Common myeloid progenitor, CD34-positive (primary cell): ENCODE measurements around the gene DENND1A.

ENCODE experiments used
- CTCF ChIA-PET: fragments of 350-600 bp; sonication (Branson Sonifier 250); formaldehyde crosslinking; loops from one replicate; lab custom pipeline; 2021; ENCODE audit warnings: antibody characterized with exemption; lab: Charles Lee
- POLR2A ChIA-PET: fragments of 350-600 bp; sonication (Branson Sonifier 250); formaldehyde crosslinking; loops from one replicate; lab custom pipeline; 2021; ENCODE audit warnings: antibody characterized with exemption; lab: Charles Lee
- DNase-seq, 3 donors: peaks; one replicate each; pipeline versions ENCODE4 v3.0.0 to v3.0.0-alpha.2; 2013
- H3K27ac ChIP-seq, 2 experiments: 1 replicate in 1 of 2; 2 replicates in 1 of 2; pipeline ENCODE4 v1.7.0; 2013; ENCODE audit warnings: inconsistent platforms in 2 of 2, low read length in 2 of 2, mild to moderate bottlenecking in 2 of 2, low read depth in 1 of 2, moderate library complexity in 1 of 2; ENCODE audit not compliant: severe bottlenecking in 2 of 2, insufficient read depth in 1 of 2, poor library complexity in 1 of 2
- H3K27me3 ChIP-seq, 5 experiments: replicated peaks in 2 of 5; 1 replicate in 3 of 5; 2 replicates in 2 of 5; pipeline versions ENCODE4 v1.6.1 to v1.7.0; 2013; ENCODE audit warnings: low read length in 4 of 5, mild to moderate bottlenecking in 2 of 5, moderate library complexity in 2 of 5, inconsistent platforms in 1 of 5; ENCODE audit not compliant: insufficient read depth in 5 of 5, control insufficient read depth in 4 of 5
- H3K36me3 ChIP-seq, 4 experiments: 1 replicate in 2 of 4; 2 replicates in 2 of 4; pipeline versions ENCODE4 v1.6.1 to v1.7.0; 2013; ENCODE audit warnings: low read length in 3 of 4, control low read depth in 1 of 4, mild to moderate bottlenecking in 1 of 4; ENCODE audit not compliant: control insufficient read depth in 4 of 4, insufficient read depth in 4 of 4
- H3K4me1 ChIP-seq, 4 experiments: 1 replicate in 3 of 4; 2 replicates in 1 of 4; pipeline versions ENCODE4 v1.6.1 to v1.7.1; 2013; ENCODE audit warnings: low read length in 3 of 4, mild to moderate bottlenecking in 3 of 4, control low read depth in 1 of 4, inconsistent platforms in 1 of 4, moderate library complexity in 1 of 4; ENCODE audit not compliant: control insufficient read depth in 4 of 4, insufficient read depth in 4 of 4; ENCODE audit errors: control extremely low read depth in 1 of 4
- H3K4me3 ChIP-seq, 7 experiments: 1 replicate in 4 of 7; 2 replicates in 3 of 7; pipeline versions ENCODE4 v1.5.1 to v1.7.0; 2013; ENCODE audit warnings: mild to moderate bottlenecking in 7 of 7, low read length in 6 of 7, moderate library complexity in 6 of 7, inconsistent platforms in 2 of 7, low read depth in 2 of 7, control low read depth in 1 of 7; ENCODE audit not compliant: insufficient read depth in 4 of 7, control insufficient read depth in 1 of 7; ENCODE audit errors: extremely low read depth in 1 of 7
- H3K9me3 ChIP-seq, 5 experiments: 1 replicate in 4 of 5; 2 replicates in 1 of 5; pipeline versions ENCODE4 v1.6.1 to v1.7.1; 2013; ENCODE audit warnings: low read length in 4 of 5, mild to moderate bottlenecking in 2 of 5, inconsistent platforms in 1 of 5, low read depth in 1 of 5, moderate library complexity in 1 of 5; ENCODE audit not compliant: control insufficient read depth in 4 of 5, insufficient read depth in 2 of 5; ENCODE audit errors: control extremely low read depth in 1 of 5
- WGBS: methylation state at CpG from one replicate; pipeline ENCODE4 v1.1.5; 2013; ENCODE audit not compliant: insufficient coverage; 5-methylcytosine and 5-hydroxymethylcytosine counted together

The DENND1A gene

DNA sequence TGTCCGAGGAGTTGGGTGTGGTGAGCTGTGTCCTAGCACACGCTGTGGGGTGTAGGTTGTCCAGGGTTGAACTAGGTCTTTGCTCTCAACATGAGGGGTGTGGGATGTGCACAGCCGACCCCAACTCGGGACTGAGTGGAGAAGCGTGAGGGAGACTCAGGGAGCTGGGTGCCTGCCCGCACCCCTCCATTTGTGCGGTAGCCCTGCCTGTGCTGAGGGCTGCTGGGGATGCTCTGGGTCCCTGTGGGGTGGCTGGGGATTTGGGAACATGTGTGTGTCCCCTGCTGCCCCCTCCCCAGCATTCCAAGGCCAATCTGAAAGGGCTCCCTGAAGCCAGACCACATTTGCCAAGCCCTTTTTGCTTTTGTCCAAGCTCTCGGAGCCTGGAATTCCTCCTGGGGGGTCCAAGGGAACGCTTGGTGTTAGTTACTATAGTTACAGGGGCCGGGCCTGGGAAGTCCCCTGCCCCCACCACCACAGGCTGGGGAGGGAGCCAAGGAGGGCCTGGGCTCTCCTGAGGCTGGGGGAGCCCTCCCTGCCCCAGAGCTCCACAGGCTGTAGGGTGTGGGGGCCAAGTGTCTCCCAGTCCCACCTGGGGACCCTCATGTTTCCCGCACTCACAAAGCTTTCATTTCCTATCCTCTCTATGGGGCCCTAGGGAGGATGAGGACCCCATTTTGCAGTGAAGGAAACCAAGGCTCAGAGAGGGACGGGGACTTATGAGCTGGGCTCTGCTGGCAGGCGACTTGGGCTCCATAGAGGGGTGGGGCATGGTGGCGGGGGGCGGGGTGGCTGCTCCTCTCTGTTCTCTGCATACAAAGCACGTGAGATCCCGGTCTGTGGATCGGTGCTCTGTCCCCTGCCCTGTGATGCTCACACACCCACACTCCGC is 572.8 kb downstream of the DENND1A start:
- ChIA-PET POLR2A (no interaction called here), CTCF (interaction anchor here (1.0 to 10.5 kb wide), 4 partner anchors 9 to 30 kb away, joined by 3 to 225 read pairs (median 4); no protein-coding TSS in a partner anchor)
- Histone ChIP-seq H3K27ac (no peak overlapping the region), H3K9me3 (no peaks in the 10 kb centered on the region), H3K27me3 (no peaks in the 10 kb centered on the region), H3K4me3 (no peak overlapping the region), H3K36me3 (no peaks in the 10 kb centered on the region), H3K4me1 (peaks cover 0 to 33% (median 18%) of the 10 kb centered on the region in 4 experiments)
- WGBS = 96% methylated on average over 14 of the region's 19 CpGs
- DNase-seq = no peak

DNA sequence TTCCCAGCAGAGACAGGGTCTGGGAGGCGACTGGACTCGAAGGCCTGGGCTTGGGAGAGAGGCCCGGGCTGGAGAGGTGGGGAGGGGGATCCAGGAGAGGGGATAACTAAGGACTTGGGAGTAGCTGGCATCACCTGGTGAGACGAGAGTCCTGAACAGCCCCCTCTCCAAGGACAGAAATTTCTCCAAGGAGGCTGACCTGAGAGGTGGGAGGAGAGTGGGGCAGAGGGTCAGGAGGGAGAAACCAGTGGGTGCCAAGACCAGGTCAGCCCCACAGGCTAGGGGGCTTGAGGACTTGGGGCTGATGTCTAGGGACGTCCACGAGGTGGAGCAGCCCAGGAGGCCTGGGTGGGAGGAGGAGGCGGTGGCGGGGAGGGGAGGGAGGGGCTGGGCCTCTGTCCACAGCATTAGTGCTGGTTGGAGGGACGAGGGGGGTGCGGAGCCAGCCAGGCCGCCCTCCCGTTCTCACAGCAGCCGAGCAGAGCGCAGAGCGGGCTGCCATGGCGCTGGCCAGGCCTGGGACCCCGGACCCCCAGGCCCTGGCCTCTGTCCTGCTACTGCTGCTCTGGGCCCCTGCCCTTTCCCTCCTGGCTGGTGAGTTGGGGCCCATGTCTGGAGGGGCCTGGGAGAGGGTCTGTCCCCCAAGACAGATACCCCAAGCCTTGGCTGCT is 574.0 kb downstream of the DENND1A start, which contains the start of gene CRB2:
TSS of gene CRB2 (plus strand) at position 437 of the 671 bp plus-strand sequence. CDS start at position 501, 64 bp downstream.
- H3K4me1 ChIP-seq = peaks cover 0 to 33% (median 18%) of the 10 kb centered on the region in 4 experiments
- H3K4me3 ChIP-seq = no peak within 1 kb of the TSS
- H3K9me3 ChIP-seq = no peaks in the 10 kb centered on the region
- DNase-seq = no peak
- WGBS = 95% methylated on average over 13 of the region's 17 CpGs
- no peaks in the 10 kb centered on the region for H3K36me3 ChIP-seq
- H3K27me3 ChIP-seq = no peaks in the 10 kb centered on the region
- H3K27ac ChIP-seq = no peak within 1 kb of the TSS
- CTCF ChIA-PET = interaction anchor here (0.8 to 10.5 kb wide), 12 partner anchors 10 to 273 kb away, joined by 3 to 225 read pairs (median 5); no protein-coding TSS in a partner anchor
- POLR2A ChIA-PET = no interaction called here

DNA sequence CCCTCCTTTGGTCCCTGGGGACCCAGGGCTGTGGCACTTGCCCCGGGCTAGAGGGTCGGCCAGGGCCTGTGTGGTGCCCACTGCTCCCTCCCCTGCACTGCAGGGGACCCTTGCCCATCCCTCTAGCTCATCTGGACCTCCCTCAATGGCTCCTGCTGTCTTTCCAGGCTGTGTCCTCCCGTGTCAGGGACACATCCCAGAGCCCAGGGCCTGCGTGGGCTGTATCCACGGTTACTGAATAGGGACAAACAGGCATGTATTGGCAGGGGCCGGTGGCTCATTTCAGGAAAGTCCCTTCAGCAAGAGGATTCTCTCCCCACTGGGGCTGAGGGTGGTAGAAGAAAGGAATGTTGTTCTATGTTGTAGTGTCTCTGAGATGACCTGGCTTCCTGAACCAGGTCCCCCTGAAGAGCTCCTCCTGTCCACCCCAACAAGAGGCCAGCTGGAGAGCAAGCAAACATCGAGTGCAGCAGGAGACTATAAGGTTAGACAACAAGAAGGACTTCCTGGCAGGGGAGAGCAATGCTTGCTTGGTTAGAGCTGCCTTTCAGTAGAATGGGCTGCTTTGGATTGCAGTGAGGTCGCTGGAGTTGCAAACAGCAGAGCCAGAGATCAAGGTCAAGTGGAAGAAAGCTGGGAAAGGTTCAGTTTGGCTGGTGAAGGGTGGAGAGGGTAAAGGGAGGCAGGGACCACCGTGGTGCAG is 575.0 kb downstream of the DENND1A start:
- Histone ChIP-seq H3K36me3 (no peaks in the 10 kb centered on the region), H3K4me1 (peaks cover 0 to 28% (median 12%) of the 10 kb centered on the region in 4 experiments), H3K27me3 (peaks cover 0 to 2% (median 0%) of the 10 kb centered on the region in 5 experiments), H3K9me3 (no peaks in the 10 kb centered on the region), H3K27ac (no peak overlapping the region), H3K4me3 (no peak overlapping the region)
- whole genome bisulfite sequencing = 75% methylated on average over 8 of the region's 9 CpGs
- no peak for DNase-seq
- POLR2A ChIA-PET = no interaction called here
- CTCF ChIA-PET = interaction anchor here (0.8 to 10.5 kb wide), 16 partner anchors 10 to 277 kb away, joined by 3 to 225 read pairs (median 6); no protein-coding TSS in a partner anchor

DNA sequence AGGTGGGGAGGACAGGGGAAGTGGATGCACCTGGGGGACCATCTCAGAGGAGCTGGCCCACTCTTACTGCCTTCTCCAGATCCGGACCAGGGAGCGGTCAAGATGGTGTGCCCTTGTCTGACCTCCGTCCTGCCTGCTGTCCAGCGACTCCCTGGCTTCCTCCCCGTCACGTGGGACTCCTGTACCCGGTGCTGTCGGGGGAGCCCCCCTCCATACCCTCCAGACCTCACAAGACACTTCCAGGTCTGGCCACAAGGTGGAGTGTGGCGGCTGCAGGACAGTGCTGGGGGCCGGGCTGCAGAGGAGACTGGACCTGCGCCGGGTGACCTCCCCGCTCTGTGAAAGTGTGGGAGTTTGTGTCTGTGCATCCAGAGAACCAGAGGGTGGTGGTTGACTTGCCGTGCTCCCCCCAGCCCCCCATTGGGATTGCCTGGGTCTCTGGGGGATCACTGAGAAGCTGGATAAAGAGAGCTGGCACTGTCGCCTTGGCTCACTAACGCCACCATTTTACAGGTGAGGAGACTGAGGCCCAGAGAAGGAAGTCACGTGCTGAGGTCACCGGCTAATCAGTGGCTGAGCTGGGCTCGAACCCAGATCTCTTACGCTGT is 575.8 kb downstream of the DENND1A start:
- POLR2A ChIA-PET = no interaction called here
- Histone ChIP-seq H3K4me1 (peaks cover 0 to 24% (median 7%) of the 10 kb centered on the region in 4 experiments), H3K27me3 (peaks cover 0 to 2% (median 0%) of the 10 kb centered on the region in 5 experiments), H3K27ac (no peak overlapping the region), H3K4me3 (peak overlapping the region in 1 of 7 experiments; percentile 14), H3K36me3 (no peaks in the 10 kb centered on the region), H3K9me3 (no peaks in the 10 kb centered on the region)
- WGBS = 22% methylated on average over 13 of the region's 20 CpGs
- CTCF ChIA-PET = interaction anchor here (0.6 to 10.5 kb wide), 21 partner anchors 9 to 278 kb away, joined by 3 to 225 read pairs (median 5); no protein-coding TSS in a partner anchor
- DNase-seq = peak in 2 of 3 donors; percentile 66 to 67

DNA sequence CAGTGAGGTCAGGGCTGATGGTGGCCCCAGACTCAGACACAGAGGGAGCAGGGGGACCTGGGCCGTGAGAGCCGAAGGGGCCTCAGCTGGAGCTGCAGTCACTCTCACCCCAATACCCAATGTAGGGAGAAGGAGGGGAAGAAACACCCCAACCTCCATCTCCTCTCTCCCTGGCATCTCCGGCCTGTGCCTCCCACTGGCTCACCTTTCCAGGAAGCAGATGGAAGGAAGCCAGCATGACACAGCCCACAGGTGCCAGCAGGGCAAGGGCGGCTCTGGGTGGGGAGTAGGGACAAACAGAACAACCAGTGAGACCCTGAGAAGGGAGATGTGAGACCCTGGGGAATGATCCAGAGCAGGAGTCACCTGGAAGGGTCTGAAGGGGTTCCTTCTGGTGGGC is 576.9 kb downstream of the DENND1A start:
- Histone ChIP-seq H3K4me3 (no peak overlapping the region), H3K36me3 (no peaks in the 10 kb centered on the region), H3K4me1 (peaks cover 0 to 13% (median 6%) of the 10 kb centered on the region in 4 experiments), H3K9me3 (no peaks in the 10 kb centered on the region), H3K27me3 (peaks cover 0 to 2% (median 0%) of the 10 kb centered on the region in 5 experiments), H3K27ac (no peak overlapping the region)
- ChIA-PET POLR2A (no interaction called here), CTCF (interaction anchor here (1.1 to 10.5 kb wide), 7 partner anchors 10 to 277 kb away, joined by 3 to 225 read pairs (median 7); no protein-coding TSS in a partner anchor)
- no peak for DNase-seq
- whole genome bisulfite sequencing = 93% methylated on average over 3 of the region's 4 CpGs

DNA sequence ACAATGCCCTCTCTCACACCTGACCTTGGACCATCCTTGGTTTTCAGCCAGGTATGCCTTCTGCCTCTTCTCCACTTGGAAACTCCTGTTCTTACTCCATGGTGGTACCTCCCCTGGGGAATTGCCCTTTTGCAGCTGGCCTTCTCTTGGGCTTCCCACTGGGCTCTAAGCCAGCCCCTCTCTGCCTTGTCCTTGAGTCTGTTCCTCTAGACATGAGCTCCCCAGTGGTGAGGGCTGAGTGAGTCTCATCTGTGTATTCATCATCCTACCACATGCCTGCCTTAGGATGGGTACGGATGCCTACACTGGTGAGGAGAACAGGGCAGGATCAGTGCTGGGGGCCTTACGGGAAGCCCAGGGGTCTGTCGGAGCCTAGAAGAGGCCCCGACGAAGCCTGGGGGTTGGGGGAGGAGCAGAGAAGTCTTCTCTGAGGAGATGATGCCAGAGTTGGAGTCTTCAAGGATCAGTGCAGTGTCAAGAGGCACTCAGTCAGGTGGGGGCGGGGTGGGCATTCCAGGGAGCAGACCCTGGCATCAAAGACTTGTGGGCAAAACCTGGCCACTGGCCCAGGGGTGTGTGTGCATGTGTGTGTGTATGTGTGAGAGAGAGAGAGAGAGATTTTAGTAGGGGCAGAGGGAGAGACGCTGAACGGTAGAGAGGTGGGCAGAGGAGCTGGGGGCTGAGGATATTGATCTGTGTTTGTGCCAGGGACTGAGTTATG is 579.2 kb downstream of the DENND1A start:
- Histone ChIP-seq H3K27me3 (peaks cover 0 to 2% (median 0%) of the 10 kb centered on the region in 5 experiments), H3K9me3 (no peaks in the 10 kb centered on the region), H3K27ac (no peak overlapping the region), H3K4me3 (no peak overlapping the region), H3K4me1 (peaks cover 0 to 15% (median 8%) of the 10 kb centered on the region in 4 experiments), H3K36me3 (no peaks in the 10 kb centered on the region)
- no peak for DNase-seq
- 94% methylated on average over 4 of the region's 8 CpGs for WGBS
- ChIA-PET CTCF (interaction anchor here (0.6 to 10.5 kb wide), 27 partner anchors 11 to 1189 kb away, joined by 3 to 225 read pairs (median 6); no protein-coding TSS in a partner anchor), POLR2A (no interaction called here)
